ENCODE results near the gene ZNF568. TPM values are rescaled to one million over a fixed set of nuclear protein-coding genes. Genes with fewer than 3 reads are reported as not detected.

The ZNF568 gene
- 5.5 and 7.7 TPM in 2 replicates for total RNA-seq

GRCh38 chr19:36915992-36916830 is at the start of gene ZNF568, which contains the start of gene ZNF829:
Gene ZNF568, plus strand, starts transcription at chr19:36916332. Its CDS starts 6,439 bp downstream, at chr19:36922771.
Gene ZNF829, minus strand, starts transcription at chr19:36916291. Its CDS starts 1,124 bp downstream, at chr19:36915167.

Other genes with a start within 250 kb of the ZNF568 start
- 2.7 and 4.5 TPM in 2 replicates for gene ZNF461, start 249.5 kb upstream of the ZNF568 start, total RNA-seq
- gene ZNF567, start 228.7 kb upstream of the ZNF568 start, total RNA-seq: 2.4 and 2.7 TPM in 2 replicates
- gene ZNF850, start 143.5 kb upstream of the ZNF568 start, total RNA-seq: 1.8 and 4.3 TPM in 2 replicates
- gene ZNF790, start 77.9 kb upstream of the ZNF568 start, total RNA-seq: 1.9 and 2.2 TPM in 2 replicates
- 0.59 and 2.0 TPM in 2 replicates for gene ZNF345, start 65.5 kb upstream of the ZNF568 start, total RNA-seq
- gene ZNF829, start within 50 bp of the ZNF568 start, total RNA-seq: 1.6 and 1.7 TPM in 2 replicates
- gene ZNF420, start 162.1 kb downstream of the ZNF568 start, total RNA-seq: 2.4 and 4.7 TPM in 2 replicates

All from bronchus fibroblast of lung (primary cell).